DOHH2 (cell line): ENCODE results near the gene FAM107B.

Experiments
- EZH2phosphoT487 ChIP-seq: fragments of 200-600 bp; sonication (generic); IDR thresholded peaks from 2 replicates; pipeline ENCODE4 v1.6.1; 2017; ENCODE audit warnings: borderline replicate concordance, mild to moderate bottlenecking, antibody characterized with exemption, low read length, moderate library complexity, mixed read lengths
- TF ChIP-seq, protein P1 (sequence below): fragments of 200-600 bp; sonication (generic); IDR thresholded peaks from one replicate; pipeline ENCODE4 v1.5.1; 2014; ENCODE audit warnings: antibody characterized with exemption, mild to moderate bottlenecking, low read depth, low read length; ENCODE audit not compliant: poor library complexity, severe bottlenecking

DNA sequence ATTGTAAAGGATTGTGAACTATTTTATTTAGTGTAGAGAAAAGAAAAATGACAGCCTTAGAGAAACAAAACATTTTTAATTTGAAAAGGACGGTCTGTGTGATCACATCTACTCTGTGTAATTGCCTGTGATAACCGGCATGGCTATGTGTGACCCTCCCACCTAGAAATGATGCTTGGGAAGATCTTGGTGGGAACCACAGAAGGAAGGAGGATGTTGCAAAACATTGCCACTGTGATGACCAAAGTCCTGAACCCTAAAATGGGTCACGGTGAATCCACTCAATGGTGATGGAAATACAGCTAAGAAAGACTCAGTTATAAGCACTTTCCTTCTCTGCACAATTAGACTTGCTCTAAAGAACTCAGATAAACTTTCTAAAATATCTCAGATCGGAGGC is 222.7 kb downstream of the FAM107B start:
- TF ChIP-seq, protein P1, sequence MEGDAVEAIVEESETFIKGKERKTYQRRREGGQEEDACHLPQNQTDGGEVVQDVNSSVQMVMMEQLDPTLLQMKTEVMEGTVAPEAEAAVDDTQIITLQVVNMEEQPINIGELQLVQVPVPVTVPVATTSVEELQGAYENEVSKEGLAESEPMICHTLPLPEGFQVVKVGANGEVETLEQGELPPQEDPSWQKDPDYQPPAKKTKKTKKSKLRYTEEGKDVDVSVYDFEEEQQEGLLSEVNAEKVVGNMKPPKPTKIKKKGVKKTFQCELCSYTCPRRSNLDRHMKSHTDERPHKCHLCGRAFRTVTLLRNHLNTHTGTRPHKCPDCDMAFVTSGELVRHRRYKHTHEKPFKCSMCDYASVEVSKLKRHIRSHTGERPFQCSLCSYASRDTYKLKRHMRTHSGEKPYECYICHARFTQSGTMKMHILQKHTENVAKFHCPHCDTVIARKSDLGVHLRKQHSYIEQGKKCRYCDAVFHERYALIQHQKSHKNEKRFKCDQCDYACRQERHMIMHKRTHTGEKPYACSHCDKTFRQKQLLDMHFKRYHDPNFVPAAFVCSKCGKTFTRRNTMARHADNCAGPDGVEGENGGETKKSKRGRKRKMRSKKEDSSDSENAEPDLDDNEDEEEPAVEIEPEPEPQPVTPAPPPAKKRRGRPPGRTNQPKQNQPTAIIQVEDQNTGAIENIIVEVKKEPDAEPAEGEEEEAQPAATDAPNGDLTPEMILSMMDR, result no peak
- no peak for TF ChIP-seq EZH2phosphoT487
